Measurements from ENCODE around the gene LNPK.

DNA sequence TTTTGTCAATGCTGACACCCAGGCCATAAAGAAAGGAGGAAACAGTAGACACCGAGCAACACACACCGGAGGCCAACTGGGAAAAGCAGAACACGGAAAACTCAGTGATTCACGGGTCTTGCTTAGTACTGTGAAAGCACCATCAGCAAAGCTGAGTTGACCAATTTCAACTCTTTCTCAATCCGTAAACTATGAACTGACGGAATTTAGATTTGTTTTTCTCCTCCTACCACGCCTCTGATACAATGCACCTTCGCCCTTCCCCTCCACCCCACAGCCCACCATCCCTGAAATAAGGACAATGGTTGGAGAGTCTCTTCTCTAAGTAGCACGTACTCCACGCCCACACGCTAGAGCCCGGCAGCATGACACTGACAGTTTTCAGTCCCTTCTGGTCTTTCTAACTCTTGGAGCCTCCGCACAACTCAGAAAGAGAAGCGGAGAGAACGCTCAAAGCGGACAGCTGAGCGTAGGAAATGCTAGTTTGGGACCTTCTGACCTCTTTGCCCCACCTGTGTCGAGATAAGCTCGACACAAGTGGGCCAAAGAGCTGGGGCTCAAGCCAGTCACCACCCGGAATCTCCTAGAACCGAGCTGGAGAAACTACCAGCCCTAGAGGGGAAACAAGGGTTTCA, 669 bp downstream of the LNPK start:
- TF ChIP-seq POLR2A (IDR thresholded peaks at IDR 0.05): no peak
- TF ChIP-seq, protein P1, sequence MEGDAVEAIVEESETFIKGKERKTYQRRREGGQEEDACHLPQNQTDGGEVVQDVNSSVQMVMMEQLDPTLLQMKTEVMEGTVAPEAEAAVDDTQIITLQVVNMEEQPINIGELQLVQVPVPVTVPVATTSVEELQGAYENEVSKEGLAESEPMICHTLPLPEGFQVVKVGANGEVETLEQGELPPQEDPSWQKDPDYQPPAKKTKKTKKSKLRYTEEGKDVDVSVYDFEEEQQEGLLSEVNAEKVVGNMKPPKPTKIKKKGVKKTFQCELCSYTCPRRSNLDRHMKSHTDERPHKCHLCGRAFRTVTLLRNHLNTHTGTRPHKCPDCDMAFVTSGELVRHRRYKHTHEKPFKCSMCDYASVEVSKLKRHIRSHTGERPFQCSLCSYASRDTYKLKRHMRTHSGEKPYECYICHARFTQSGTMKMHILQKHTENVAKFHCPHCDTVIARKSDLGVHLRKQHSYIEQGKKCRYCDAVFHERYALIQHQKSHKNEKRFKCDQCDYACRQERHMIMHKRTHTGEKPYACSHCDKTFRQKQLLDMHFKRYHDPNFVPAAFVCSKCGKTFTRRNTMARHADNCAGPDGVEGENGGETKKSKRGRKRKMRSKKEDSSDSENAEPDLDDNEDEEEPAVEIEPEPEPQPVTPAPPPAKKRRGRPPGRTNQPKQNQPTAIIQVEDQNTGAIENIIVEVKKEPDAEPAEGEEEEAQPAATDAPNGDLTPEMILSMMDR (IDR thresholded peaks at IDR 0.05): no peak

Data from testis (tissue), 2 donors.